NCI-H1048 (cell line): ENCODE data around the gene IGLL5.

ENCODE experiments used
- DNase-seq: peaks from one replicate; lab custom pipeline; 2025; lab: John Stamatoyannopoulos, UW

The IGLL5 gene

DNA sequence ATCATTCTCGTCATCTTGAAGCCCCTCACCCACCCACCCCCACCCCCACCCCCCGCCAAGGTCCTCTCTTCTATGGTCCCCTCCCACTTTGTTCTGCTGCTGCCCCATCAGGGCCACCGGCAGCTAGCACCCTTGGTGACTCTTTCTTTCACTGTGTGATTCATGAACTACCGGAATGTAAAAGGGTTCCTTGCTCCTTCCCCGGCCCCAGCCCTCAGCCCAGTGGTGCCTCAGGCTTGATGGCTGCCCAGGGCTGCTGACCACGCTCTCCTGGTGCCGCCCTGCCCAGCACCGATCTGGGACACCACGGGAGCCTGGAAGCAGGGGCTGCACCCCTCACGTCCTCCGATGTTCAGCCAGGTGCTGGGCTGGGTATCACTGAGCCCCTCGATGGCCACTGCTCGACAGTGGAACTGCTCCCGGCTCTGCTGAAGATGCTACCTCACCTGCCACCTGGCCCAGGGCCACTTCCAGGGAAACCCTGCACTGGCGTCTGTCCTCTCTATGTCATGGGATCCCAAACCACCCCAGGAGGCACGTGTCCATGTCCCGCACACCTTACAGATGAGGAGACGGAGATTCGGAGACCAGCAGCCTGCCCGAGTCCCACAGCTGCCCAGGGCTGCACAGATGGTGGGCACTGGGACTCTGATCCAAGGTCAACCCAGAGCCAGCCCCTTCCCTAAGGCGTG, 39.7 kb downstream of the IGLL5 start:
- DNase-seq: no peak

DNA sequence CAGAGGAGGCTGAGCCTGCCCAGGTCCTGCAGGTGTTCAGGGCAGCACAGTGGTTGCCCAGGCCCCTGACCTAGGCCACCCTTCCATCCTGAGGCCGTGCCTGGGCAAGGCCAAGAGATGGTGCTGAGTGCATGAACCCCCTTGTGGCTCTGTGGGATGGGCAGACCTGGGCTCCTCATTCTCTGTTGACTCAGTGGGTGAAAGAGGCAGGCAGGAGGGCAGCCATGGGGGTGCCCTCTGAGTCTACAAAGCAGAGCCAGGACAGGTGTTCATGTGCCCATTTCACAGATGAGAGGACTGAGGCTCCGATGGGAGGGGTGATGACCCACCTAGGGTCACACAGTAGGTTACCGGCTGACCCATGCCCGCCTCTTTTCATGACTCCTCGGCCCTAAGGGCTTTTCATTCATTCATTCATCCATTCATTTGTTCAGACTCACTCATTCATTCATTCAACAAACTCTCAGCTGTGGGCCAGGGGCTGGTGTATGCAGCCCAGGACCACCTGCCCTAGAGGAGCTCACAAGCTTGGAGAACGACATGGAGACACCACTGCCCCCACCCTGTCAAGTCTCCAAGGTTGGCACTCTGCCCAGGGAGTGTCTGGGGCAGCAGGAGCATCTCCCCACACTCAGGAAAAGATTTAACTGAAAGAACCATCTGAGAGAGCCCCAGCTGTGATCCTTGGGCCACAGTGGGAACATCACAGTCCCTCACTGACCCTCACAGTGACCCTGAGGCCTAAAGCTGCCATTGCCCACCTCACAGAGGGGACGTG, 40.5 kb downstream of the IGLL5 start:
- no peak for DNase-seq

DNA sequence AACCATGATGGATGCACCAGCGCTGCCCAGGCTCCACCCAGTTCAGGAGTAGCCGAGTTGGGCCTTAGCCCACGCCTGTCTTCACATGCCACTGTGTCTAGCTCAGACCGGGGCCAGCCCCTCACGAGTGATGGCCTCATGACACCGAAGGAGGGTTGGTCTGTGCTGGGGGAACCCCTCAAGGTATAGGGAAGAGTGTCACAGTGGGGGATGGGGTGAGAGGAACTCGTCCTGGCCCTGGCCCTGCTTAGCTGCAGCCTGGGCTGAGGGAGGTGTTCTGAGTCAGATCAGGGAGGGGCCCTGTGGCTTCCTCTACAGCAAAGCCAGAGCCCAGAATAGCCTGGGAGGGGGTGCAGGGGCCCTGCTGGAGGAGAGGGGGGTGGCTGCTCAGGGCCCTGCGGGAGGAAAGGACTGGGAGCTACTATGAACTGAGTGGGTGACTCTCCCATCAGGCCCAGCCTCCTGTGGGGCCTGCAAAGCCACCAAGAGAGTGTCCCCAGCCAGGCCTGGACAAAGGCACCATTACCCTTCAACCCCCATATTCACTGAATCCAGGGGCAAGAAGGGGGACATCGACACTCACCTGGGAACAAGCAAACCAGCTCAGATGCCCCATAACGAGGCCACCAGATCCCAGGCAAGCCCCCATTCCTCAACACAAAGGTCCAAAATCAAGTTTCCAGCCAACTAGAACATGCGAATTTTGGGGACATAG, 41.2 kb downstream of the IGLL5 start:
- no peak for DNase-seq

DNA sequence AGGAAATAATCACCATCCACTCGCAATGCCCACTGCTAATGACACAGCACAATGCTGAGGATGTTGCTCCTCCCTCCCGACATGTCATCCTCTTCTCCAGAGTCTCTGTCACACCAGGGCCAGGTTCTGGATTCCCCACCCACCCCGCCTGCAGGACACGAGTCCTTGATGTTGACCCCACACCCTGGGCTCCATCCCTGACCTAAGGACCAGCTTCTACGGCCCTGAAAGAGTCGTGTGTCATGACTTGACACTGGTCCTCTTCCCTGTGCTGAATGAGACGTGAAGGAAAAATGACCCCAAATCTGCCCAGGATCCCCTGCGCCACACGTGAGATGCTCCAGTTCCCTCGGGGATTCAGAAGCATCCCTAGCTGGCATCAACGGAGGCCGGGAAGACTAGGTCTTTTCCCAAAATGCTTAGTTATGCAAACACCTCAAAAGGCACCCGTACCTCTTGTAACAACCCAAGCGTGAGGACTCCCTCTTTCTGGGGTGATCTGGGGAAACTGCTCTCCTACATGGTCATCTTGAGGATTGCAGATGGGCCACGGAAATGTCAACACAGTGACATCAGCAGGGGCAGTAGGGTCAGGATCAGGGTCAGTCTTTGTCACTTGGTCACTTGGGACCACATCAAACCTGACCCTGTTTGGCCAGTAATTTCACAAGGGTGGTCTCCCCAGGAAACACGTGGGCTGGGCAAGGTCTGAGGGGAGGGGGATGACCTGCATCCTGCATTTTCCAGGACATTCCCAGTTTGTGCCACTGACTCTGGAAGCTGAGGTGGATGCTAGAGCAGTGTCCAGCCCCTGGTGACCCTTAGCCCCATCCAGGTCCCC, 42.0 kb downstream of the IGLL5 start:
- DNase-seq: no peak

DNA sequence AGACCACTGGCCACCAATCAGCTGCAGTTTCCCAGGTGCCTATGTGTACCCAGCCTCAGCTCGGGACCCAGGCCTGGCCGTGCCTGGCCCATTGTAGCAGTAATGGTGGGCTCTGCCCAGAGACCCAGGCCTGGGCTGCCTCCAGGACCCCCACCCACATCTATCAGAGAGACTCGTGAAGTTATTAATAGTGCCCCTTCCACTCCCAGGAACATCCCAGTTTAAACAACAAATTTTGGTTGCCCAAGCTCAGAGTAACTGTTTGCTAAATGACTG, 42.5 kb downstream of the IGLL5 start:
- DNase-seq: no peak

DNA sequence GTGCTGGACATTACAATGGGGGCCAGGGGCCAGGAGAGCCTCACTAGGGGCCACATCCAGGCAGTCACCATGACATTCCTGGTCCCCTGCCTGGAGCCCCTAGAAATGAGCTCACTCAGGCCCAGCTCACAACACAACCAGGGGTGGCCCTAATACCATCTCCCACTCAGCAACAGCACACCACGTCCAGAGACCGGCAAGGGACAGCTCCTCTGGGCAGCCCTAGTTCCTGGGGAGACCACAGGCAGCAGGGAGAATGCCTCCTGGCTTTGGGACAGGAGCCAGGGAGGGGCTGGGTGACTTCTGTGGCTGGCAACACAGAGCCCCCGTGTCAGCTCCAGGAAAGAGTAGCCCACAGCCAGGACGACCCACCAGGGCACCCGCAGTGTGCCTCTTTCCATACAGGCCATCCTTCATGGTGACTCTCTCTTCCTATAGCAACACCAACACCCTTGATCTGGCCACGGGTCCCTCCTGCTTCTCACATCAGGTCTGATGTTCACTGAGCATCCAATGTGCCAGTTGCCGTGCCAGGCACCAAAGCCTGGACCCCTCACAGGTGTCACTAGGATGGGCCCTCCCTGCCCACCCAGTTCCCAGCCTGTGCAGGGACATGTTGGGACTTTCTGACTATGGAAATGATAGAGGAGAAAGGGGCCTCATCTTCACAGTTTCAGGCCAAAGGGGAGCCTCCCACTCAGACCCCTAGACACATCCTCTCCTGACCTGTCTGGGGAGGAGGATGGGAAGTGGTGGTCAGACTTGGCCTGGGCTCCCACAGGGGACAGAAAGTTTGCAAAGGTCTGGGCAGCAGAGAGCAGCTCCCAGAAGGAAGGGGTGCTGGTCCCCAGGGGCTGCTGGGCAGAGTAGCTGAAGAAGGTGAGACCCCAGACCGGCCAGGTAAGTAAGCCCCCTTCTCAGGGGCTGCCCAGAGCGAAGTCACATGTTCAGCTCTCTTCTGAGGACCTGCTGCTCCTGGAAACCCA, 43.2 kb downstream of the IGLL5 start:
- no peak for DNase-seq

DNA sequence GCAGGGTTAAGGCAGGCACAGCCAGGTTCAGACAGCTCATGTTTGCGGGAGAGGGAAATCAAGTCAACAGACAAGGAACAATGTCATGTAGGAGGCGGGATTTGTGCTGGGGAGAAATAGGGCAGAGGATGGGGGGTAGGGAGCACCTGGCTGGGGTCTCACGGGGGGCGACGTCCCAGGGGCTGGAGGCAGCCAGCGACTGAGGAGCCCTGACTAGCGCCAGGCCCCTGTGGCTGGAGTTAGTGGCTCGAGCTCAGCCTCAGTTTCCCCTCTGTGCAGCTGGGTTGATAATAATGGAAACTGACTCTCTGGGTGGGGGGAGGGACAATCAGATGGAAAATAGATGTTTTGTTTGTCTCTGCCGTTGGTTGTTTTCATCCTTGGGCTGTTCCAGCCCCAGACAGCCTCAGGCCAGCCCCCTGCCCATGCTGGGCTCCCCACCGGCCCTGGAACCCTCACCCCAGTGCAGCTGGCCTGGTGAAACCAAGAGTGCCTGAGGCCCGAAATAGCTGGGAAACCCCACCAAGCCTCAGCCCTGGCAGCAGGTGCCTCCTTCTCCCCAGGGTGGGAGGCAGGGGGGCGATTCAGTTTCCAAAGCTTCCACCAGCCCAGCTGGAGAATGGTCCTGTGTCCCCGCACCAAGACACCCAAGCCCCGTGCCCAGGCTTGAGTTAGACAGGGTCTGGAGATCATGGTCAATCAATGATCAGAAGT, 44.1 kb downstream of the IGLL5 start:
- DNase-seq: no peak

DNA sequence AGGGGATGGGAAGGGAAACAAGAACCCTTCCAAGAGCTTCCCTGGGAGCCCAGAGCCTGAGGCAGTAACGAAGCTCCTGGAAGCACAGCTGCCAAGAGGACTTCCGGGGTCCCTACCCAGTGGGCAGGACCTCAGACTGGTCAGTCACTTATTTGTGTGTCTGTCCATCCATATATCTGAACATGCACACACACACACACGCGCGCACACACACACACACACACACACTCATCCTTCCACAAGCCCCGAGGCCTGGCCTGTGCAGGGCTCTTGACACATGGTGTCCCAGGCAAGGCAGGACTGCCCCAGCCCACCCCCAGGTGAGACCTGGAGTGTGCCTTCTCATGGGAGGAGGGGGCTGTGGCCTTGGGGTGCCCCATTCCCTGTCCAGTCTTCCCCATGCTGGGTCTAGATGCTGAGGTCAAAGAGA, 44.9 kb downstream of the IGLL5 start:
- DNase-seq: no peak

DNA sequence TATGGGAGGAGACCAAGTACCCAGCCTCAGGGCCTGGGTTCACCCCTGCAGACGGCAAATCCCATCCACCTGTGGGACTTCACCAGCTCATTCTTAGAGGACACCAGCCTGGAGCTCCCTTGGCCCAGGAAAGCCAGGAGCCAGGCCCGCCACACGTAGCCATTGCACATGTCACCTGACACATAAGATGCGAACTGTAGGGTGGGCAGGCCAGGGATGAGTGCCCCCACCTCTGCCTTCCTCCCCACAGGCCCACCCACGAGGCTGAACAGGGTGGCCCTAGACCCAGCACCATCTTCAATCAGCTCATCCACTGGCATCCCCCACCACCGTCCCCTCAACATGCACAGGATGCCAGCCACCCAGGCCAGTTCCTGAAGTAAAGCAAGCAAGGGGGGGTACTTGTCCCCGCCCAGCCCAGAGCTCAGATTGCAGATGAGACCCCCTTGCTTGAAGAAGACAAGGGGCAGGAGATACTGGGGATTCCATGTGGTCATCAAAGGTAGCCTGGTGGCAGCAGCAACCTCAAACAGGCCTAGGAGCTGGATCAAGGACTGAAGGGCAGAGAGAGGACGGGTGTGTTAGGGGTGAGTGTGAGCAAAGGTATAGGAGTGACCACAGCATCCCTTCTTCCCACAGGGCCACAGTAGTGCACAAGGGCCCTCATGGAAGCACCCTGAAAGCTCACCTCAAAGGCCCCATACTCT, 45.6 kb downstream of the IGLL5 start:
- DNase-seq: no peak

DNA sequence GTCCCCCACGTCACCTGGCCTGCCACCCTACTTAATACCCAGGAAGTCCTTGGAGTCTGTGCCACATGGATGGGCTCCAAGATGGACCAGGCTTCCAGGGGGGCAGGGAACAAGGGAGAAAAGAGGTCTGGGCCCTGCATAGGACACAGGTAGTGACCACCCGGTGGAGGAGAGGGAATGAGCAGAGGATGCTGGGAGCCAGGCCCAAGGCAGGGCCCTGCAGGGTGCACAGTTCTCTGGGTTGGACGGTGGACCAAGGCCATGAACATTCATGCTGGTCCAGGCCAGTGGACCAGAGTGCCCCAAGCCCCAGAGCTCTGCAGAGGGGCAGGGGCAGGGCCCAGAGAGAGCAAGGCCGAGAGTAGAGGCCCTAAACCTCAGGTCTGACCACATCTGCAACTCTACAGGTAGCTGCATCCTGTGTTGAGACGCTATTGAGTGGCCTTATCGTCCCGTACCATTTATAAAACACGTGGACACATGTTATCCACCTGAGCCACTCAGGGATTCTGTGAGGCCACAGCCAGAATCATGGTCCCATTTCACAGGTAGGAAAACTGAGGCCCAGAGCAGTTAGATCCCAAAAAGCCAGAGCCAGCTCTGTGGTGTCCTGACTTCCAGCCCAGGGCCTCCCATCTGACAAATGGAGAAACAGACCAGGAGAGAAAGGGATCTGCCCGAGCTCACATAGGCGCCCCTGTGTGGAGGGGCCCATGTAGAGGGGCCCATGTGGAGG, 46.4 kb downstream of the IGLL5 start:
- DNase-seq: no peak

DNA sequence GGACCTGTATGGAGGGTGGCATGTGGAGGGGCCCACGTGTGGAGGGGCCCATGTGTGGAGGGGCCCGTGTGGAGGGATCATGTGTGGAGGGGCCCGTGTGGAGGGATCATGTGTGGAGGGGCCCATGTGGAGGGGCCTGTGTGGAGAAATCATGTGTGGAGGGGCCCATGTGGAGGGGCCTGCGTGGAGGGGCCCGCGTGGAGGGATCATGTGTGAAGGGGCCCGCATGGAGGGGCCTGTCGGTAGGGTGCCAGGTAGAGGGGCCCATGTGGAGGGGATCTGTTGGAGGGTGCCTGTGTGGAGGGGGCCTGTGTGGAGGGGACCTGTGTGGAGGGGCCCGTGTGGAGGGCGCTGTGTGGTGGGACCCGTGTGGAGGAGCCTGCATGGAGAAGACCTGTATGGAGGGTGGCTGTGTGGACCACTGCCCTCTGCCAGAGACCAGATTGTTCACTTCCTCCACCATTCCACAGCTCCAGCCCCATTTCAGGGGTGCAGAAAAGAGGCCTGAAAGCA, 47.0 kb downstream of the IGLL5 start:
- no peak for DNase-seq

DNA sequence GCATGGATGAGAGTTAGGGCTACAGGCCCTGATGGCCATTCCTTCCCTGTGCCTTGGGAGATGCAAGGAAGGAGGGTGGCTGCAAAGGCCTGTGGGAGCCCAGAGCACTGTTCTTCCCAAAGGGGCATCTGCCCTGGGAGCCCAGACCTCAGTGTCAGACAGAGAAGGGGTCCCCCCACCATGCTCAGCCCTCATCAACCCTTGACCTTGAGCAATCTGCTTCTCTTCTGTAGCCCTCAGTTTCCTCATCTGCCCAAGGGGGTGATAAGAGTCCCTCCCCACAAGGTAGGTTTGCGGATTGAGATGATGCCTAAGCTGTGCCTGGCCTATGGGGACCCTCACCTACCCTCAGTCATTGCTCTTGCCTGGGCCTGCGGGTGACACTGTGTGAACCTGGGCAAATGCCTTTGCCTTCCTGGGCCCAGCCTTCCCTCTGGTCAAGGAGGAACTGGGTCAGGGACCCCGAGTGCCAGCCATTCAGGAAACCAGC, 47.5 kb downstream of the IGLL5 start:
- no peak for DNase-seq

DNA sequence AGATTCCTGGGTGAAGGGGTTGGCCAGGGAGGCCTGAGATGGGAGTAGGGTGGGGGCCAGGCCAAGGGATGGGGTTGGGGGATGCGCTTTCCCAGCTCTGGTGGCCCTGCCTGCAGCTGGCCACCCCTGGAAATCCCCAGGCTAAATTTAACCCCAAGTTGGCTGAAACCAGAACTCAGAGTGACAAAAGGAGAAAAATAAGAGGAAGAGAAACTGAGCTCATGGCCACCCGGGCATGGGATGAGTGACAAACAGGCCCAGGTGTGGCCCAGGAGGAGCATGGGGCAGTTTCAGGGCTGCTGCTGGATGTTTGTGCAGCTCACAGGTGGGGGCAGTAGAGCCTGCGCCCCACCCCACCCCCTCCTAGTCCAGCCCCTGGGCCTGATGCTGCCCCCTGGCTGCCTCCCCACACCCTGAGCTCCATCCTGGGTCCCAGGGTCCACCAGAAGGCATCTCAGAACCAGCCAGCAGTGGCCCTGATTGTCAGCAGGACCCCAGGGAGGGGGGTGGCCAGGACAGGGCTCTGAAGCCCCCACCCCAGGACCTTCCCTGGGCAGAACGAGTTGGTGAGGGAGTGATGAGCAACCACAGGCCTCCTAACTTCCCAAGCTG, 48.0 kb downstream of the IGLL5 start:
- no peak for DNase-seq

DNA sequence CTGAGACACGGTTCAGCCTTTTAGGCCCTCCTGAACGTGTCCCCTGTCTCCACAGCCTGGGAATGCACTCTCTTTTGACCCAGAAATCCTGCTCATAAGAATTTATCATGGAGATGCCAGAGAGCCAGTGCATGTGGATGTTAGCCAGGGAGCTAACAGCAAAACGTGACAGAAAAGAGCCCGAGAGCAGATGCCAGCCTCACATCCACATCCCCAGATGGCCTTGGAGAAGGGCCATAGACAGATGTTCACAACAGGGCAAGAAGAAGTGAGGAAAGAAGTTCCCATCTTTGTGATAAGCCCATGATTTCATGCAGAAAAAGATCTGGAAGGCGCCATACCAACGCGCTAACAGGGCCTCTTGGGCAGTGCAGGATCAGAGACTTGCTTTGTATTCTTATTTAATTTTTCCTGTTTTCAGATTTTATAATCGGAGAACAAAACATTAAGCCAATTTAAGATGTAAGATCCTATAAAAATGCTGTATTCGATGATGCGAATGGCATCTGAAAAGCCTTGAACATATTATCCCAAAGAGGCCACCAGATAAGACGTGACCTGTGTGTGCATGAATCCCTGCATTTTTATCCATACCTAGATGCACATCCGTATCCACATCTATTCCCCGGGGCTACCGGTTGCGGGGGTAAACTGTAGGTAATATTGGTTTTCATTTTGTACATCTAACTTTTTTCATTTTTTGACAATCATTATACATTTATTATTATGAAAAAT, 48.7 kb downstream of the IGLL5 start:
- DNase-seq: no peak

DNA sequence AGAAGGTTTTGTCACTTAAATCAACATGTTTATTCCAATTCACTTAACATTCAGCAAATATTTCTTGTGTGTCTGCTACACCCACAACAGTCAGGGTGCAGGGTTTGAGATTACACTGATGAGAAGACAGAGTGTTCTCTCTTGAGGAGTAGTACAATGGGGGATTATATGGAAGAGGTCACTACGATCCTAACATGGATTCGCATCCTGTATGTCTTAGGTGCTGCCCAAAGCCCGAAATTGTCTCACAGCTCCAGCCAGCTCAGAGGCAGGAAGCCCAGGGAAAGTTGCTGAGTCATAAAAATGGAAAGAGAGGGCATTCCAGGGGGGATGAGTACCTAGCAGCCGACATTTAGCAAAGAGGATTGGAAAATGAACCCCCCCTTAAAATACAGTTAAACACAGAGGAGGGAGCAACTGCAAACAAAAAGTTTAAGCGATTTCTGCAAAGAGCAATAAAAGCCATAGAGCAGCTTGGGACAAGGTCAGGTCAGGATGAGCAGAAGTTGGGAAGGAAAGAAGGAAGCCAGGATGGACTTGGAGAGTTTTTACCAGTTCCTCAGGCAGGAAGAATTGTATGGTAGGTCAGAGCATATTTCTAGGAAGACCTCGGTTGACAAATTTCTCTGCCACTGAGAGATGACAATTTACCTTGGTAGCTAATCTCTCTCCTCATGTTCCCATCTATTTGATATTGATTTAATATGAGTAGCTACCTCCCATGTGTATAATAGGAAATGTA, 49.5 kb downstream of the IGLL5 start:
- DNase-seq: no peak

DNA sequence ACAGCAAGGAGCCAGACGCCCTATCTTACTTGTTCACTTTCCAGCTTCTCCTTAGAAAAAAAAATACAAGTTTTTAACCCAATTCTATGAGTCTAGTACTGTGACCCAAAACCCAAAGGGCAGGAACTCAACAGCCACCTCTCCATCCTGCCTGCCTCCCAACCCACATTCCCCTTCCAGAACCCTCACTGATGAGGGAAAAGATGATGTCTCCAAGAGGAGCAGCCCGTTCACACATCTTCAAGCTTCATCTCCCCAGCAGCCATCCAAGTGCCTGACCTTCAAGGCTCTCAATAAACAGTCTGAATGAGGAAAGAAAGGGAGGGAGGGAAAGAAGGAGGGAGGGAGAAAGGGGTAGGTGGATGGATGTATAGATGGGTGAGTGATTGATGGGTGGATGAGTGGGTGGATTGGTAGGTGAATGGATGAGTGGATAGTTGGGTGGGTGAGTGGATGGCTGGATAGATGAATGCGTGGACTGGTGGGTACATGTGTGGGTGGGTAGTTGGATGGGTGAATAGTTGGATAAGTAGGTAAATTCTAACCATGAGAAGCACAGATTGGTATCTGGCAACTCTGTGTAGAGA, 50.4 kb downstream of the IGLL5 start:
- DNase-seq: no peak
